ENCODE data around the gene ARSB.

The ARSB gene

GRCh38 chr5:78761840-78762239 is 223.3 kb downstream of the ARSB start:
- Mint-ChIP-seq H3K9me3 (peaks cover 5% of the 10 kb centered on the region), H3K27me3 (ENCODE audit: low read depth) (no peaks in the 10 kb centered on the region), H3K27ac (no peak overlapping the region), H3K36me3 (ENCODE audit: low read depth) (no peaks in the 10 kb centered on the region), H3K4me1 (no peaks in the 10 kb centered on the region), H3K4me3 (no peak overlapping the region)
- no peak for TF ChIP-seq CTCF (IDR thresholded peaks at IDR 0.05; ENCODE audit: unreplicated experiment in 3 of 3)

- no peaks in the 10 kb centered on the region for H3K36me3 Mint-ChIP-seq (ENCODE audit: low read depth)
- no peaks in the 10 kb centered on the region for H3K4me1 Mint-ChIP-seq
- no peak for TF ChIP-seq CTCF (IDR thresholded peaks at IDR 0.05; ENCODE audit: unreplicated experiment in 3 of 3)
- H3K27ac Mint-ChIP-seq: no peak overlapping the region
- H3K4me3 Mint-ChIP-seq: no peak overlapping the region
- H3K27me3 Mint-ChIP-seq (ENCODE audit: low read depth): no peaks in the 10 kb centered on the region
- peaks cover 5% of the 10 kb centered on the region for H3K9me3 Mint-ChIP-seq
Observed at GRCh38 chr5:78760770-78761169, 224.3 kb downstream of the ARSB start.

- no peak for TF ChIP-seq CTCF (IDR thresholded peaks at IDR 0.05; ENCODE audit: unreplicated experiment in 3 of 3)
- Mint-ChIP-seq H3K4me1 (no peaks in the 10 kb centered on the region), H3K9me3 (peaks cover 5% of the 10 kb centered on the region), H3K27ac (no peak overlapping the region), H3K27me3 (ENCODE audit: low read depth) (no peaks in the 10 kb centered on the region), H3K4me3 (no peak overlapping the region), H3K36me3 (ENCODE audit: low read depth) (no peaks in the 10 kb centered on the region)
Observed at GRCh38 chr5:78760366-78760765, 224.7 kb downstream of the ARSB start.

GRCh38 chr5:78758169-78758839 is 226.8 kb downstream of the ARSB start:
- no peak overlapping the region for H3K4me3 Mint-ChIP-seq
- no peak for TF ChIP-seq CTCF (IDR thresholded peaks at IDR 0.05; ENCODE audit: unreplicated experiment in 3 of 3)
- H3K27me3 Mint-ChIP-seq (ENCODE audit: low read depth): no peaks in the 10 kb centered on the region
- H3K9me3 Mint-ChIP-seq: no peaks in the 10 kb centered on the region
- no peaks in the 10 kb centered on the region for H3K4me1 Mint-ChIP-seq
- H3K36me3 Mint-ChIP-seq (ENCODE audit: low read depth): no peaks in the 10 kb centered on the region
- no peak overlapping the region for H3K27ac Mint-ChIP-seq

- Mint-ChIP-seq H3K4me3 (no peak overlapping the region), H3K9me3 (no peaks in the 10 kb centered on the region), H3K36me3 (ENCODE audit: low read depth) (no peaks in the 10 kb centered on the region), H3K27ac (no peak overlapping the region), H3K4me1 (no peaks in the 10 kb centered on the region), H3K27me3 (ENCODE audit: low read depth) (no peaks in the 10 kb centered on the region)
- TF ChIP-seq CTCF (IDR thresholded peaks at IDR 0.05; ENCODE audit: unreplicated experiment in 3 of 3): no peak
Observed at GRCh38 chr5:78757269-78758053, 227.6 kb downstream of the ARSB start.

GRCh38 chr5:78756858-78757257 is 228.3 kb downstream of the ARSB start:
- H3K27ac Mint-ChIP-seq: no peak overlapping the region
- no peak for TF ChIP-seq CTCF (IDR thresholded peaks at IDR 0.05; ENCODE audit: unreplicated experiment in 3 of 3)
- H3K27me3 Mint-ChIP-seq (ENCODE audit: low read depth): no peaks in the 10 kb centered on the region
- no peaks in the 10 kb centered on the region for H3K4me1 Mint-ChIP-seq
- no peaks in the 10 kb centered on the region for H3K9me3 Mint-ChIP-seq
- no peak overlapping the region for H3K4me3 Mint-ChIP-seq
- no peaks in the 10 kb centered on the region for H3K36me3 Mint-ChIP-seq (ENCODE audit: low read depth)
